Measurements from ENCODE around the gene SAPCD2. TPM values are rescaled to one million over a fixed set of nuclear protein-coding genes. Genes with fewer than 3 reads are reported as not detected.

The SAPCD2 gene
- total and polyA plus RNA-seq, 2 of the 8 experiments (the other 6 are each of a cell fraction or from before 2014, with no cell fraction given): 12.7 to 32.1 TPM

DNA sequence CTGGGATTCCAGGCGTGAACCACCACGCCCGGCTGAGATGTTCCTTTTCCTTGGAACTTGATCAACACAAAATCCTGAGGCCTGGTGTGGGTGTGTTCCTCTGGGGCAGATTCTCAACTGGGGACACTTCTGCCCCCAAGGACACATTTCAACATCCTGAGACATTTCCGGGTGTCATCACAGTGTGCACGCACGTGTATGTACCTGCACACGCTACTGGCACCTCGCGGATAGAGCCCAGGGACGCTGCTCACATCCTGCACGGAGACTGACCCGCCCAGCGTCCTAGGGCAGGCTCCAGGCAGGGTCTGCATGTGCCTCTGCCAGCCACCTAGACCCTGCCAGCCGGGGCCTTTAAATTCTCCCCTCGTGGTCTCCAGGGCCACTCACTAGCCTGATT, 8.0 kb downstream of the SAPCD2 start:
- Histone ChIP-seq H3K36me3 (ENCODE audit: control insufficient read depth in 2 of 4, insufficient read depth in 4 of 4, low read length in 3 of 4) (no peaks in the 10 kb centered on the region), H4K91ac (replicated peaks; ENCODE audit: insufficient read length, low read length) (no peak overlapping the region), H2BK15ac (ENCODE audit: low read length) (no peak overlapping the region), H3K4me2 (ENCODE audit: insufficient read depth in 1 of 2, low read depth in 2 of 2, low read length in 2 of 2) (no peak overlapping the region), H3K27ac (ENCODE audit: low read depth, low read length) (no peak overlapping the region), H3K79me2 (ENCODE audit: control insufficient read depth in 1 of 2, insufficient read depth in 2 of 2, low read length in 2 of 2) (no peaks in the 10 kb centered on the region), H4K20me1 (replicated peaks in 1 of 2; ENCODE audit: control insufficient read depth in 1 of 2, insufficient read depth in 2 of 2, low read length in 2 of 2) (peaks cover 7 to 10% of the 10 kb centered on the region in 2 experiments), H3K27me3 (replicated peaks in 1 of 4; ENCODE audit: control insufficient read depth in 3 of 4, extremely low read depth in 1 of 4, insufficient read depth in 3 of 4, low read length in 3 of 4) (no peaks in the 10 kb centered on the region), H2AFZ (ENCODE audit: low read length) (no peak overlapping the region), H3K4me1 (replicated peaks in 1 of 4; ENCODE audit: control insufficient read depth in 3 of 4, insufficient read depth in 4 of 4, low read length in 3 of 4) (peaks cover 0 to 5% (median 1%) of the 10 kb centered on the region in 4 experiments; a peak in 3 of 7 replicates), H2BK5ac (ENCODE audit: low read depth, low read length) (no peak overlapping the region), H2BK20ac (ENCODE audit: low read length) (no peak overlapping the region), H3K23ac (ENCODE audit: insufficient read length) (no peak overlapping the region), H4K5ac (ENCODE audit: insufficient read length, low read depth, low read length) (no peak overlapping the region), H3K4ac (replicated peaks; ENCODE audit: insufficient read length, low read depth, low read length) (no peak overlapping the region), H2AK5ac (ENCODE audit: low read depth, low read length) (no peak overlapping the region), H3K18ac (ENCODE audit: extremely low read depth, low read length) (no peak overlapping the region), H3K23me2 (ENCODE audit: low read depth, low read length) (no peaks in the 10 kb centered on the region), H3K9me3 (ENCODE audit: insufficient read depth in 2 of 2, low read depth in 1 of 2, low read length in 1 of 2) (no peaks in the 10 kb centered on the region), H2BK120ac (replicated peaks; ENCODE audit: low read depth, low read length) (no peak overlapping the region), H3K9ac (replicated peaks in 1 of 4; ENCODE audit: extremely low read depth in 1 of 4, low read depth in 3 of 4, low read length in 3 of 4) (no peak overlapping the region), H2BK12ac (ENCODE audit: low read depth, low read length) (no peak overlapping the region), H4K8ac (ENCODE audit: extremely low read depth, insufficient read depth, low read length) (no peak overlapping the region), H3K56ac (replicated peaks; ENCODE audit: insufficient read length, low read depth, low read length) (no peak overlapping the region), H3K79me1 (ENCODE audit: low read depth, low read length) (no peaks in the 10 kb centered on the region), H3K4me3 (ENCODE audit: extremely low read depth in 1 of 4, insufficient read depth in 2 of 4, low read depth in 3 of 4, low read length in 4 of 4) (no peak overlapping the region), H3K14ac (ENCODE audit: insufficient read length) (no peak overlapping the region)
- DNase-seq (ENCODE audit: low read depth in 1 of 2, low spot score in 2 of 2): no peak
- ChIA-PET POLR2A (ENCODE audit: partially characterized antibody) (interaction anchor here (1.1 to 1.5 kb wide), 2 partner anchors 10 to 42 kb away, joined by 3 read pairs; no protein-coding TSS in a partner anchor), CTCF (ENCODE audit: partially characterized antibody) (interaction anchor here (0.7 to 13.5 kb wide), 5 partner anchors 13 to 57 kb away, joined by 3 to 291 read pairs (median 80); partner anchors contain the start of genes ABCA2, FUT7, MAN1B1 and NPDC1)
- WGBS, 2 experiments (ENCODE audit: extremely low coverage in 1 of 2, insufficient coverage in 1 of 2, insufficient read length in 1 of 2, insufficient replicate concordance in 2 of 2, low coverage in 1 of 2, low lambda C conversion rate in 2 of 2, missing lambda C conversion rate in 1 of 2): 87% methylated on average over 15 of the region's 15 CpGs; no CpG with 5 or more reads in 1 of the 2 experiments
- FAIRE-seq: no peak
- TF ChIP-seq, protein P1, sequence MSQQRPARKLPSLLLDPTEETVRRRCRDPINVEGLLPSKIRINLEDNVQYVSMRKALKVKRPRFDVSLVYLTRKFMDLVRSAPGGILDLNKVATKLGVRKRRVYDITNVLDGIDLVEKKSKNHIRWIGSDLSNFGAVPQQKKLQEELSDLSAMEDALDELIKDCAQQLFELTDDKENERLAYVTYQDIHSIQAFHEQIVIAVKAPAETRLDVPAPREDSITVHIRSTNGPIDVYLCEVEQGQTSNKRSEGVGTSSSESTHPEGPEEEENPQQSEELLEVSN (IDR thresholded peaks at IDR 0.05): no peak
- no peak for TF ChIP-seq RFX5 (IDR thresholded peaks at IDR 0.05; ENCODE audit: borderline replicate concordance, low read depth, low read length)
- TF ChIP-seq, protein P2, sequence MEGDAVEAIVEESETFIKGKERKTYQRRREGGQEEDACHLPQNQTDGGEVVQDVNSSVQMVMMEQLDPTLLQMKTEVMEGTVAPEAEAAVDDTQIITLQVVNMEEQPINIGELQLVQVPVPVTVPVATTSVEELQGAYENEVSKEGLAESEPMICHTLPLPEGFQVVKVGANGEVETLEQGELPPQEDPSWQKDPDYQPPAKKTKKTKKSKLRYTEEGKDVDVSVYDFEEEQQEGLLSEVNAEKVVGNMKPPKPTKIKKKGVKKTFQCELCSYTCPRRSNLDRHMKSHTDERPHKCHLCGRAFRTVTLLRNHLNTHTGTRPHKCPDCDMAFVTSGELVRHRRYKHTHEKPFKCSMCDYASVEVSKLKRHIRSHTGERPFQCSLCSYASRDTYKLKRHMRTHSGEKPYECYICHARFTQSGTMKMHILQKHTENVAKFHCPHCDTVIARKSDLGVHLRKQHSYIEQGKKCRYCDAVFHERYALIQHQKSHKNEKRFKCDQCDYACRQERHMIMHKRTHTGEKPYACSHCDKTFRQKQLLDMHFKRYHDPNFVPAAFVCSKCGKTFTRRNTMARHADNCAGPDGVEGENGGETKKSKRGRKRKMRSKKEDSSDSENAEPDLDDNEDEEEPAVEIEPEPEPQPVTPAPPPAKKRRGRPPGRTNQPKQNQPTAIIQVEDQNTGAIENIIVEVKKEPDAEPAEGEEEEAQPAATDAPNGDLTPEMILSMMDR (IDR thresholded peaks at IDR 0.05; ENCODE audit: control extremely low read depth in 1 of 3, insufficient read depth in 1 of 3, low read depth in 1 of 3, low read length in 3 of 3): no peak
- TF ChIP-seq TAF1 (IDR thresholded peaks at IDR 0.05; ENCODE audit: low read depth, low read length): no peak
- no peak for TF ChIP-seq POU5F1 (IDR thresholded peaks at IDR 0.05; ENCODE audit: low read depth, low read length)
- no peak for TF ChIP-seq GABPA (IDR thresholded peaks at IDR 0.05; ENCODE audit: borderline replicate concordance, insufficient read depth, low read length)
- TF ChIP-seq HDAC2 (IDR thresholded peaks at IDR 0.05; ENCODE audit: borderline replicate concordance in 1 of 2, low read depth in 2 of 2, low read length in 2 of 2): no peak
- TF ChIP-seq RBBP5 (IDR thresholded peaks at IDR 0.05; ENCODE audit: borderline replicate concordance, low read depth, low read length): no peak
- no peak for TF ChIP-seq KDM5A (IDR thresholded peaks at IDR 0.05; ENCODE audit: low read length)
- no peak for TF ChIP-seq CTBP2 (IDR thresholded peaks at IDR 0.05; ENCODE audit: borderline replicate concordance, insufficient read depth, insufficient read length, low read length)
